ENCODE measurements around the gene SLC25A39. TPM values are rescaled to one million over a fixed set of nuclear protein-coding genes. Genes with fewer than 3 reads are reported as not detected.

SLC25A39 gene
- total and polyA plus RNA-seq, 9 of the 15 experiments (the other 6 are each of a cell fraction or from before 2014, with no cell fraction given): 4.8 to 267 (median 140) TPM

DNA sequence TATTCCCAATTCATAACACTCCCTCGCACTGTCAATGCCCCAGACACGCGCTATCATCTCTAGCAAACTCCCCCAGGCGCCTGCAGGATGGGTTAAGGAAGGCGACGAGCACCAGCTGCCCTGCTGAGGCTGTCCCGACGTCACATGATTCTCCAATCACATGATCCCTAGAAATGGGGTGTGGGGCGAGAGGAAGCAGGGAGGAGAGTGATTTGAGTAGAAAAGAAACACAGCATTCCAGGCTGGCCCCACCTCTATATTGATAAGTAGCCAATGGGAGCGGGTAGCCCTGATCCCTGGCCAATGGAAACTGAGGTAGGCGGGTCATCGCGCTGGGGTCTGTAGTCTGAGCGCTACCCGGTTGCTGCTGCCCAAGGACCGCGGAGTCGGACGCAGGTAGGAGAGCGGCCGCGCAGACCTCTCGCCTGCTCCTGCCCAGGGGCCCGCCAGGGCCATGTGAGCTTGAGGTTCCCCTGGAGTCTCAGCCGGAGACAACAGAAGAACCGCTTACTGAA, 20.4 kb upstream of the SLC25A39 start, which contains the start of gene GRN (continued):
- TF ChIP-seq, protein P1, sequence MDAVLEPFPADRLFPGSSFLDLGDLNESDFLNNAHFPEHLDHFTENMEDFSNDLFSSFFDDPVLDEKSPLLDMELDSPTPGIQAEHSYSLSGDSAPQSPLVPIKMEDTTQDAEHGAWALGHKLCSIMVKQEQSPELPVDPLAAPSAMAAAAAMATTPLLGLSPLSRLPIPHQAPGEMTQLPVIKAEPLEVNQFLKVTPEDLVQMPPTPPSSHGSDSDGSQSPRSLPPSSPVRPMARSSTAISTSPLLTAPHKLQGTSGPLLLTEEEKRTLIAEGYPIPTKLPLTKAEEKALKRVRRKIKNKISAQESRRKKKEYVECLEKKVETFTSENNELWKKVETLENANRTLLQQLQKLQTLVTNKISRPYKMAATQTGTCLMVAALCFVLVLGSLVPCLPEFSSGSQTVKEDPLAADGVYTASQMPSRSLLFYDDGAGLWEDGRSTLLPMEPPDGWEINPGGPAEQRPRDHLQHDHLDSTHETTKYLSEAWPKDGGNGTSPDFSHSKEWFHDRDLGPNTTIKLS (IDR thresholded peaks at IDR 0.05; ENCODE audit: borderline replicate concordance, low read depth): peak; percentile 47; the same call in 1 of the 2 replicates
- TF ChIP-seq, protein P2, sequence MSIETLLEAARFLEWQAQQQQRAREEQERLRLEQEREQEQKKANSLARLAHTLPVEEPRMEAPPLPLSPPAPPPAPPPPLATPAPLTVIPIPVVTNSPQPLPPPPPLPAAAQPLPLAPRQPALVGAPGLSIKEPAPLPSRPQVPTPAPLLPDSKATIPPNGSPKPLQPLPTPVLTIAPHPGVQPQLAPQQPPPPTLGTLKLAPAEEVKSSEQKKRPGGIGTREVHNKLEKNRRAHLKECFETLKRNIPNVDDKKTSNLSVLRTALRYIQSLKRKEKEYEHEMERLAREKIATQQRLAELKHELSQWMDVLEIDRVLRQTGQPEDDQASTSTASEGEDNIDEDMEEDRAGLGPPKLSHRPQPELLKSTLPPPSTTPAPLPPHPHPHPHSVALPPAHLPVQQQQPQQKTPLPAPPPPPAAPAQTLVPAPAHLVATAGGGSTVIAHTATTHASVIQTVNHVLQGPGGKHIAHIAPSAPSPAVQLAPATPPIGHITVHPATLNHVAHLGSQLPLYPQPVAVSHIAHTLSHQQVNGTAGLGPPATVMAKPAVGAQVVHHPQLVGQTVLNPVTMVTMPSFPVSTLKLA (conservative IDR thresholded peaks at IDR 0.05): peak; percentile 62 to 90
- TF ChIP-seq RFX5 (IDR thresholded peaks at IDR 0.05; ENCODE audit: low read depth, low read length) (no peak), YY1 (IDR thresholded peaks at IDR 0.05; ENCODE audit: borderline replicate concordance in 1 of 3, control insufficient read depth in 1 of 3, extremely low read depth in 1 of 3, insufficient read depth in 3 of 3, insufficient read length in 1 of 3, insufficient replicate concordance in 2 of 3, low read depth in 1 of 3, low read length in 2 of 3) (peak in 1 of 3 experiments; percentile 20)
- TF ChIP-seq, protein P3, sequence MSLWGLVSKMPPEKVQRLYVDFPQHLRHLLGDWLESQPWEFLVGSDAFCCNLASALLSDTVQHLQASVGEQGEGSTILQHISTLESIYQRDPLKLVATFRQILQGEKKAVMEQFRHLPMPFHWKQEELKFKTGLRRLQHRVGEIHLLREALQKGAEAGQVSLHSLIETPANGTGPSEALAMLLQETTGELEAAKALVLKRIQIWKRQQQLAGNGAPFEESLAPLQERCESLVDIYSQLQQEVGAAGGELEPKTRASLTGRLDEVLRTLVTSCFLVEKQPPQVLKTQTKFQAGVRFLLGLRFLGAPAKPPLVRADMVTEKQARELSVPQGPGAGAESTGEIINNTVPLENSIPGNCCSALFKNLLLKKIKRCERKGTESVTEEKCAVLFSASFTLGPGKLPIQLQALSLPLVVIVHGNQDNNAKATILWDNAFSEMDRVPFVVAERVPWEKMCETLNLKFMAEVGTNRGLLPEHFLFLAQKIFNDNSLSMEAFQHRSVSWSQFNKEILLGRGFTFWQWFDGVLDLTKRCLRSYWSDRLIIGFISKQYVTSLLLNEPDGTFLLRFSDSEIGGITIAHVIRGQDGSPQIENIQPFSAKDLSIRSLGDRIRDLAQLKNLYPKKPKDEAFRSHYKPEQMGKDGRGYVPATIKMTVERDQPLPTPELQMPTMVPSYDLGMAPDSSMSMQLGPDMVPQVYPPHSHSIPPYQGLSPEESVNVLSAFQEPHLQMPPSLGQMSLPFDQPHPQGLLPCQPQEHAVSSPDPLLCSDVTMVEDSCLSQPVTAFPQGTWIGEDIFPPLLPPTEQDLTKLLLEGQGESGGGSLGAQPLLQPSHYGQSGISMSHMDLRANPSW (CRISPR knock-in tag; IDR thresholded peaks at IDR 0.05): no peak
